T-cell (primary cell): ENCODE results near the gene RNU7-1. TPM values are rescaled to one million over a fixed set of nuclear protein-coding genes. Genes with fewer than 3 reads are reported as not detected.

ENCODE experiments used
- ATAC-seq, 4 experiments: fragments of 200-7000 bp in 3 of 4; fragments of 150-1000 bp in 1 of 4; cut with Tn5 transposase; replicated peaks in 1 of 4; 1 replicate in 3 of 4; 2 replicates in 1 of 4; pipeline ENCODE4 v1.10.0; 2021; ENCODE audit warnings: moderate library complexity in 3 of 4, mild to moderate bottlenecking in 2 of 4, moderate number of reproducible peaks in 1 of 4
- CTCF ChIA-PET, 2 donors: fragments of 300-600 bp; sonication (Branson Sonifier 250); formaldehyde crosslinking; loops; one replicate each; lab custom pipeline; 2022; ENCODE audit warnings: antibody characterized with exemption in 2 of 2; lab: Charles Lee
- POLR2A ChIA-PET, 2 donors: fragments of 300-600 bp; sonication (Branson Sonifier 250); formaldehyde crosslinking; loops; one replicate each; lab custom pipeline; 2022; ENCODE audit warnings: antibody characterized with exemption in 2 of 2; lab: Charles Lee
- DNase-seq, 35 experiments: peaks; one replicate each; pipeline versions ENCODE4 v3.0.0 to v3.0.0-alpha.2; 2013 to 2023
- H3K27ac ChIP-seq: one replicate; pipeline ENCODE4 v1.5.1; 2013; ENCODE audit warnings: low read length
- H3K27me3 ChIP-seq, 2 experiments: replicated peaks in 1 of 2; 1 replicate in 1 of 2; 2 replicates in 1 of 2; pipeline versions ENCODE4 v1.6.1 to v1.7.0; 2013; ENCODE audit warnings: low read length in 1 of 2, mixed read lengths in 1 of 2; ENCODE audit not compliant: control insufficient read depth in 2 of 2, insufficient read depth in 2 of 2; ENCODE audit errors: extremely low read depth in 1 of 2
- H3K36me3 ChIP-seq, 2 donors: 1 replicate in 1 of 2; 2 replicates in 1 of 2; pipeline versions ENCODE4 v1.6.1 to v1.7.0; 2013; ENCODE audit warnings: low read length in 1 of 2; ENCODE audit not compliant: control insufficient read depth in 2 of 2, insufficient read depth in 1 of 2; ENCODE audit errors: extremely low read depth in 1 of 2
- H3K4me1 ChIP-seq, 2 experiments: 1 replicate in 1 of 2; 2 replicates in 1 of 2; pipeline versions ENCODE4 v1.6.1 to v1.7.0; 2013; ENCODE audit warnings: low read length in 2 of 2, mixed read lengths in 1 of 2; ENCODE audit not compliant: insufficient read depth in 2 of 2, control insufficient read depth in 1 of 2; ENCODE audit errors: extremely low read depth in 1 of 2
- H3K4me3 ChIP-seq, 2 donors: 1 replicate in 1 of 2; 2 replicates in 1 of 2; pipeline versions ENCODE4 v1.5.1 to v1.7.0; 2013; ENCODE audit warnings: mild to moderate bottlenecking in 2 of 2, low read length in 1 of 2, moderate library complexity in 1 of 2; ENCODE audit not compliant: control insufficient read depth in 1 of 2; ENCODE audit errors: extremely low read depth in 1 of 2
- H3K9me3 ChIP-seq: 2 replicates; pipeline ENCODE4 v1.7.0; 2013
- H3K27ac Mint-ChIP-seq, 2 donors: one replicate each; pipeline ENCODE4 v1.8.0; 2020 to 2021; ENCODE audit warnings: mild to moderate bottlenecking in 2 of 2, mixed read lengths in 2 of 2
- H3K27me3 Mint-ChIP-seq, 2 donors: one replicate each; pipeline ENCODE4 v1.8.0; 2021 to 2022; ENCODE audit warnings: mixed read lengths in 2 of 2
- H3K36me3 Mint-ChIP-seq: one replicate; pipeline ENCODE4 v1.8.0; 2021; ENCODE audit warnings: mixed read lengths
- H3K4me1 Mint-ChIP-seq, 3 donors: one replicate each; pipeline ENCODE4 v1.8.0; 2020 to 2022; ENCODE audit warnings: mixed read lengths in 3 of 3, mild to moderate bottlenecking in 1 of 3
- H3K4me3 Mint-ChIP-seq, 3 donors: one replicate each; pipeline ENCODE4 v1.8.0; 2020 to 2022; ENCODE audit warnings: mild to moderate bottlenecking in 3 of 3, mixed read lengths in 3 of 3, moderate library complexity in 3 of 3
- H3K9me3 Mint-ChIP-seq, 3 donors: one replicate each; pipeline ENCODE4 v1.8.0; 2020 to 2022; ENCODE audit warnings: mixed read lengths in 3 of 3
- WGBS: methylation state at CpG from one replicate; pipeline ENCODE4 v1.1.5; 2013; ENCODE audit warnings: missing lambda C conversion rate; ENCODE audit not compliant: insufficient coverage; 5-methylcytosine and 5-hydroxymethylcytosine counted together
- total RNA-seq, 35 experiments: library from RNA in 6 of 35; stranded (reverse) in 6 of 35; fragments of 120-200 nt in 1 of 35; gene quantifications; one replicate each; pipeline versions ENCODE4 v1.2.1 to v1.2.4 and lab custom pipeline; 2013 to 2026

The RNU7-1 gene
- total RNA-seq, 5 donors from 2014 or later (not counting 1 experiment from before 2014, with no cell fraction given) = not detected

GRCh38 chr12:6928022-6928702 lies 15.5 kb upstream of the RNU7-1 start:
- H3K9me3 Mint-ChIP-seq = no peaks in the 10 kb centered on the region
- H3K27ac Mint-ChIP-seq = peak overlapping the region; percentile 94 to 96
- CTCF ChIA-PET = interaction anchor here in 1 of 2 donors (1.6 kb wide), 1 partner anchor 56 kb away, joined by 3 read pairs; no protein-coding TSS in a partner anchor
- Histone ChIP-seq H3K27ac (peak overlapping the region; percentile 81), H3K36me3 (no peaks in the 10 kb centered on the region), H3K4me1 (peaks cover 23 to 43% of the 10 kb centered on the region in 2 experiments), H3K9me3 (no peaks in the 10 kb centered on the region), H3K4me3 (peak overlapping the region; percentile 56 to 74), H3K27me3 (no peaks in the 10 kb centered on the region)
- H3K27me3 Mint-ChIP-seq = no peaks in the 10 kb centered on the region
- peaks cover 51 to 70% (median 66%) of the 10 kb centered on the region in 3 donors for H3K4me1 Mint-ChIP-seq
- peak; percentile 1 to 8 (median 4) for ATAC-seq
- WGBS = 2% methylated on average over 35 of the region's 79 CpGs
- H3K4me3 Mint-ChIP-seq = peak overlapping the region; percentile 83 to 95 (median 83)
- H3K36me3 Mint-ChIP-seq = no peaks in the 10 kb centered on the region
- peak in 1 of 35 experiments; percentile 38 for DNase-seq
- POLR2A ChIA-PET = interaction anchor here in 1 of 2 donors (0.6 kb wide), 1 partner anchor 1093 kb away, joined by 3 read pairs; no protein-coding TSS in a partner anchor

- Histone ChIP-seq H3K27me3 (no peaks in the 10 kb centered on the region), H3K9me3 (no peaks in the 10 kb centered on the region), H3K27ac (peak overlapping the region; percentile 81), H3K4me3 (peak overlapping the region; percentile 56 to 74), H3K36me3 (no peaks in the 10 kb centered on the region), H3K4me1 (peaks cover 29 to 50% of the 10 kb centered on the region in 2 experiments)
- Mint-ChIP-seq H3K9me3 (no peaks in the 10 kb centered on the region), H3K27me3 (no peaks in the 10 kb centered on the region), H3K4me1 (peaks cover 56 to 77% (median 71%) of the 10 kb centered on the region in 3 donors), H3K27ac (peak overlapping the region; percentile 94 to 96), H3K4me3 (peak overlapping the region; percentile 82 to 83 (median 83)), H3K36me3 (no peaks in the 10 kb centered on the region)
- DNase-seq (peak in 1 of 35 experiments; percentile 38), ATAC-seq (no peak)
- ChIA-PET CTCF (interaction anchor here (0.6 to 1.6 kb wide), 5 partner anchors 9 to 57 kb away, joined by 3 to 5 read pairs (median 3); partner anchors contain the start of genes C12orf57 (in 1 of the 2) and RNU7-1 (in 1 of the 2)), POLR2A (interaction anchor here in 1 of 2 donors (0.6 kb wide), 1 partner anchor 1093 kb away, joined by 3 read pairs; no protein-coding TSS in a partner anchor)
- 26% methylated on average over 11 of the region's 19 CpGs for WGBS
Observed at GRCh38 chr12:6928703-6929407, 14.8 kb upstream of the RNU7-1 start.

GRCh38 chr12:6929466-6930452 lies 13.9 kb upstream of the RNU7-1 start:
- H3K4me3 Mint-ChIP-seq = peak overlapping the region; percentile 82 to 83 (median 83)
- peaks cover 55 to 75% (median 70%) of the 10 kb centered on the region in 3 donors for H3K4me1 Mint-ChIP-seq
- WGBS = 80% methylated on average over 1 of the region's 7 CpGs
- Histone ChIP-seq H3K4me3 (no peak overlapping the region), H3K9me3 (no peaks in the 10 kb centered on the region), H3K27ac (peak overlapping the region; percentile 81), H3K36me3 (no peaks in the 10 kb centered on the region), H3K4me1 (peaks cover 32 to 42% of the 10 kb centered on the region in 2 experiments), H3K27me3 (no peaks in the 10 kb centered on the region)
- H3K27ac Mint-ChIP-seq = peak overlapping the region; percentile 94 to 96
- ATAC-seq = peak in 1 of 4 experiments; percentile 19
- H3K9me3 Mint-ChIP-seq = no peaks in the 10 kb centered on the region
- ChIA-PET POLR2A (no interaction called here), CTCF (interaction anchor here (0.6 to 1.6 kb wide), 5 partner anchors 8 to 58 kb away, joined by 3 to 5 read pairs (median 3); partner anchors contain the start of genes C12orf57 (in 1 of the 2) and RNU7-1 (in 1 of the 2))
- no peaks in the 10 kb centered on the region for H3K36me3 Mint-ChIP-seq
- H3K27me3 Mint-ChIP-seq = no peaks in the 10 kb centered on the region
- DNase-seq = peak in 1 of 35 experiments; percentile 44

GRCh38 chr12:6932766-6933165 lies 10.8 kb upstream of the RNU7-1 start:
- WGBS = no CpG with 5 or more reads among the region's 1 CpG
- DNase-seq (no peak), ATAC-seq (peak in 1 of 4 experiments; percentile 51)
- CTCF ChIA-PET = interaction anchor here in 1 of 2 donors (0.8 kb wide), 1 partner anchor 60 kb away, joined by 4 read pairs; no protein-coding TSS in a partner anchor
- peaks cover 66 to 72% (median 71%) of the 10 kb centered on the region in 3 donors for H3K4me1 Mint-ChIP-seq
- Histone ChIP-seq H3K4me3 (no peak overlapping the region), H3K27me3 (no peaks in the 10 kb centered on the region), H3K9me3 (no peaks in the 10 kb centered on the region), H3K27ac (peak overlapping the region; percentile 0), H3K36me3 (peaks cover 0 to 10% of the 10 kb centered on the region in 2 donors), H3K4me1 (peaks cover 33 to 52% of the 10 kb centered on the region in 2 experiments)
- no peaks in the 10 kb centered on the region for H3K27me3 Mint-ChIP-seq
- H3K9me3 Mint-ChIP-seq = no peaks in the 10 kb centered on the region
- POLR2A ChIA-PET = no interaction called here
- peaks cover 5% of the 10 kb centered on the region for H3K36me3 Mint-ChIP-seq
- peak overlapping the region in 1 of 3 donors; percentile 55 for H3K4me3 Mint-ChIP-seq
- peak overlapping the region; percentile 89 to 91 for H3K27ac Mint-ChIP-seq

GRCh38 chr12:6934110-6934509 lies 9.5 kb upstream of the RNU7-1 start:
- peaks cover 63 to 76% (median 65%) of the 10 kb centered on the region in 3 donors for H3K4me1 Mint-ChIP-seq
- ATAC-seq (no peak), DNase-seq (no peak)
- no peaks in the 10 kb centered on the region for H3K9me3 ChIP-seq
- H3K27ac Mint-ChIP-seq = peak overlapping the region; percentile 76 to 91
- ChIA-PET CTCF (no interaction called here), POLR2A (interaction anchor here in 1 of 2 donors (0.6 kb wide), 1 partner anchor 35 kb away, joined by 4 read pairs; no protein-coding TSS in a partner anchor)
- H3K27me3 ChIP-seq = no peaks in the 10 kb centered on the region
- H3K9me3 Mint-ChIP-seq = no peaks in the 10 kb centered on the region
- H3K27ac ChIP-seq = no peak overlapping the region
- H3K4me3 Mint-ChIP-seq = peak overlapping the region in 1 of 3 donors; percentile 84
- no peak overlapping the region for H3K4me3 ChIP-seq
- H3K27me3 Mint-ChIP-seq = no peaks in the 10 kb centered on the region
- WGBS = 100% methylated on average over 1 of the region's 8 CpGs
- H3K36me3 ChIP-seq = peaks cover 0 to 10% of the 10 kb centered on the region in 2 donors
- H3K36me3 Mint-ChIP-seq = peaks cover 5% of the 10 kb centered on the region
- H3K4me1 ChIP-seq = peaks cover 29 to 55% of the 10 kb centered on the region in 2 experiments
